SHP77 treated with DMSO at 0.1 percent for 48 hours (cell line): ENCODE results near the gene SPECC1.
A peak's percentile ranks its signal among the peaks of the same experiment; 100 is the strongest.
"Not testable (repeated sequence)": the region's sequence is repeated elsewhere in the genome, so short reads cannot be mapped to it uniquely, and the experiment has no call there.

Experiments
- DNase-seq: peaks from one replicate; lab custom pipeline; 2025; lab: John Stamatoyannopoulos, UW

SPECC1 gene

GRCh38 chr17:20068445-20068844 lies 59.3 kb downstream of the SPECC1 start:
- no peak for DNase-seq

- no peak for DNase-seq
These were observed 62.9 kb downstream of the SPECC1 start for GRCh38 chr17:20071824-20072691.

GRCh38 chr17:20072692-20072992 lies 63.5 kb downstream of the SPECC1 start:
- no peak for DNase-seq

- DNase-seq = no peak
These were observed 64.2 kb downstream of the SPECC1 start for GRCh38 chr17:20073055-20073979.

- no peak for DNase-seq
These were observed 64.8 kb downstream of the SPECC1 start for GRCh38 chr17:20074001-20074400.

GRCh38 chr17:20074489-20074888 lies 65.3 kb downstream of the SPECC1 start:
- DNase-seq = no peak

- DNase-seq = not testable (repeated sequence)
These were observed 67.0 kb downstream of the SPECC1 start for GRCh38 chr17:20076137-20076536.

GRCh38 chr17:20077978-20078685 lies 69.0 kb downstream of the SPECC1 start:
- DNase-seq = no peak

- no peak for DNase-seq
These were observed 71.4 kb downstream of the SPECC1 start for GRCh38 chr17:20080513-20080912.

GRCh38 chr17:20083156-20083859 lies 74.1 kb downstream of the SPECC1 start:
- no peak for DNase-seq

- DNase-seq = no peak
These were observed 75.6 kb downstream of the SPECC1 start for GRCh38 chr17:20084621-20085282.

- no peak for DNase-seq
These were observed 76.2 kb downstream of the SPECC1 start for GRCh38 chr17:20085283-20085845.

- no peak for DNase-seq
These were observed 77.4 kb downstream of the SPECC1 start for GRCh38 chr17:20086416-20087076.

GRCh38 chr17:20087538-20088250 lies 78.5 kb downstream of the SPECC1 start:
- DNase-seq = no peak

GRCh38 chr17:20089756-20090547 lies 80.8 kb downstream of the SPECC1 start:
- no peak for DNase-seq

GRCh38 chr17:20091174-20092029 lies 82.2 kb downstream of the SPECC1 start:
- DNase-seq = no peak

GRCh38 chr17:20092261-20092867 lies 83.2 kb downstream of the SPECC1 start:
- peak; percentile 51 for DNase-seq
